GM23248 (cell line): Measurements from ENCODE around the gene NKG7.

Source experiments
- EZH2 ChIP-seq: fragments of 200-600 bp; sonication (generic); IDR thresholded peaks from 2 replicates; pipeline ENCODE4 v1.6.1; 2018; ENCODE audit warnings: antibody characterized with exemption, mild to moderate bottlenecking; ENCODE audit not compliant: insufficient read depth, poor library complexity, severe bottlenecking
- EZH2phosphoT487 ChIP-seq: fragments of 200-600 bp; sonication (generic); IDR thresholded peaks from 2 replicates; pipeline ENCODE4 v1.6.1; 2018; ENCODE audit warnings: antibody characterized with exemption, moderate library complexity, mild to moderate bottlenecking, low read depth; ENCODE audit not compliant: insufficient read depth

DNA sequence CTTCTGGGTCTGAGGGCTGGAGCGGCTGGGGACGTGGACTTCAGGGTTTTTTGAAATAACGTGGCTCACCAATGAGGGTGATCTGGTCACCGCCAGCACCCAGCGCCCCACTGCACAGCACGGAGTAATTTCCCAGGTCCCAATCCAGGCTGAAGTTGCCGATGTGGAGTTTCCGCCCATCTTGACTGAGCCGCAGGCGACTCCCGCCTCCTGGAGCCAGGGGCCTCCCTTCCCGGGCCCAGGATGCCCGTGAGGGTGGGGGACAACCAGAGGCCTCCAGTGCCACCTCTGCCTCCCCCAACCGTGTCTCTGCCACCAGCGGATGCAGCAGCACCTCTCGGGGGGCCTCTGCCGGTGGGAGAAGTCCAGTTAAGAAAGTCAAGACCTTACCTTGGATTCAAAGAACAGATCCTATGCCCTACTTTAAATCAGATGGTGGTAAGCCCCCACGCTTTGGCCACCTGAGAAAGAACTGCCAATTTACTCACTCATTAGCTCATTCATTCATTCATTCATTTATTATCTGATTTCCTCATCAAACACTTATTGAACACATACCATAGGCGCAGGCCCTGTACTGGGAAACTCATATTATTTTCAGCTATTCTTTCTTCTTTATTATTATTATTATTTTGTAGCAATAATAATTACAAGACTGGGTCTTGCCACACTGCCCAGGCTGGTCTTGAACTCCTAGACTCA is 34.4 kb downstream of the NKG7 start:
- TF ChIP-seq EZH2phosphoT487: no peak
- TF ChIP-seq EZH2: no peak
